GM10266 (cell line): ENCODE measurements around the gene PHF5A.

Experiments
- DNase-seq: peaks from one replicate; pipeline ENCODE4 v3.0.0; 2012; ENCODE audit errors: extremely low spot score
- TF ChIP-seq, protein P1 (sequence below): IDR thresholded peaks from 2 replicates; pipeline ENCODE4 v1.5.1; 2012; ENCODE audit warnings: mild to moderate bottlenecking, low read depth; ENCODE audit not compliant: control insufficient read depth, insufficient read depth; ENCODE audit errors: missing control alignments

Gene PHF5A

DNA sequence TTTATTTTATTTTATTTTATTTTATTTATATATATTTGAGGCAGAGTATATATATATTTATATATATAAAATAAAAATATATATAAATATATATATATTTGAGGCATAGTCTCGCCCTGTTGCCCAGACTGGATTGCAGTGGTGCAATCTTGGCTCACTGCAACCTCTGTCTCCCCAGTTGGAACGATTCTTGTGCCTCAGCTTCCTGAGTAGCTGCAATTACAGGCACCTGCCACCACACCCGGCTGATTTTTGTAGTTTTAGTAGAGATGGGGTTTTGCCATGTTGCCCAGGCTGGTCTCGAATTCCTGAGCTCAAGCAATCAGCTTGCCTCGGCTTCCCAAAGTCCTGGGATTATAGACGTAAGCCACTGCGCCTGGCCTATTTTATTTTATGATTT, 31.8 kb upstream of the PHF5A start:
- TF ChIP-seq, protein P1, sequence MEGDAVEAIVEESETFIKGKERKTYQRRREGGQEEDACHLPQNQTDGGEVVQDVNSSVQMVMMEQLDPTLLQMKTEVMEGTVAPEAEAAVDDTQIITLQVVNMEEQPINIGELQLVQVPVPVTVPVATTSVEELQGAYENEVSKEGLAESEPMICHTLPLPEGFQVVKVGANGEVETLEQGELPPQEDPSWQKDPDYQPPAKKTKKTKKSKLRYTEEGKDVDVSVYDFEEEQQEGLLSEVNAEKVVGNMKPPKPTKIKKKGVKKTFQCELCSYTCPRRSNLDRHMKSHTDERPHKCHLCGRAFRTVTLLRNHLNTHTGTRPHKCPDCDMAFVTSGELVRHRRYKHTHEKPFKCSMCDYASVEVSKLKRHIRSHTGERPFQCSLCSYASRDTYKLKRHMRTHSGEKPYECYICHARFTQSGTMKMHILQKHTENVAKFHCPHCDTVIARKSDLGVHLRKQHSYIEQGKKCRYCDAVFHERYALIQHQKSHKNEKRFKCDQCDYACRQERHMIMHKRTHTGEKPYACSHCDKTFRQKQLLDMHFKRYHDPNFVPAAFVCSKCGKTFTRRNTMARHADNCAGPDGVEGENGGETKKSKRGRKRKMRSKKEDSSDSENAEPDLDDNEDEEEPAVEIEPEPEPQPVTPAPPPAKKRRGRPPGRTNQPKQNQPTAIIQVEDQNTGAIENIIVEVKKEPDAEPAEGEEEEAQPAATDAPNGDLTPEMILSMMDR, result no peak
- DNase-seq, result no peak

DNA sequence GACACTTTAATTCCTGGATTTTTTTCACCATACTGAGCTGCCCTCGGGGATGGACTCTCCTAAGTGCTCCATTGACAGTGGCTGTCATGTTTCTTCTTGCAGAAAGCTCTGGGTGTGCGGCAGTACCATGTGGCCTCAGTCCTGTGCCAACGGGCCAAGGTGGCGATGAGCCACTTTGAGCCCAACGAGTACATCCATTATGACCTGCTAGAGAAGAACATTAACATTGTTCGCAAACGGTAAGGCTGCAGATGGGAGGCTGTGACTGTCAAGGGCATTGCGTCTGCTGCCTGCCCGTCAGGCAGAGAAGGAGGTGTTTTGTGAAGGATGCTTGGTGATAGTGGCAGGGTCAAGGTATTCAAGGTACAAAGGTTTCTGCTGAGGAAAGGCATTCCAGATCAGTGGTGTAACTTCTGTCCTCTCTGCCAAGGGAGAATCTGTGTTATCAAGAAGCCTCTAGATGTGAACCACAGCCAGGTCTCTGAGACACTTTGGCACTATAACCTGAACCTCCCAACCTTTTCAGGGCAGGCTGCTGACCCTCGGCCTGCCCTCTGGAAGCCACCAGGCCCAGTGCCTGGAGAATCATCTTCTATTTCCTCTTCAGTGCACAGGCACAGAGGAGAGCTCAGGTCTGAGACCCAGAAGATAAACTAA, 31.3 kb upstream of the PHF5A start:
- TF ChIP-seq, protein P1, result no peak
- DNase-seq, result no peak

DNA sequence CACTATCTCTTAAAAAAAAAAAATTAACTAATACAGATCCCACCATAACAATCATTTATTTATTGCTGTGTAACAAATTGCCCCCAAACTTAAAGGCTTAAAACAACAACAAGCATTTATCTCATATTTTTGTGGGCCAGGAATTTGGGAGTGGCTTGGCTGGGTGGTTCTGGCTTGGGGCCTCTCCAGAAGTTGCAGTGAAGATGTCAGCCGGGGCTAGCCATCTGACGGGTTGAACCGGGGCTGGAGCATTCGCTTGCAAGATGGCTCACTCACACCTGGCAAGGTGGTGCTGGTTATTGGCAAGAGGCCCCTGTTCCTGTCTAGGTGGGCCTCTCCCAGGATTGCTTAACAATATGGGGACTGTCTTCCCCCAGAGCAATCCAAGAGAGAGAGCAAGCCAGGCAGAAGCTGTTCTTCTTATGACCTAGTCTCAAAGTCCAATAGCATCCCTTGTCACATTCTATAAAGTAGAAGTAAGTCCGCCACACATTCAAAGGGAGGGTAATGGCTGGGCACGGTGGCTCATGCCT, 29.9 kb upstream of the PHF5A start:
- TF ChIP-seq, protein P1, result no peak
- DNase-seq, result no peak

DNA sequence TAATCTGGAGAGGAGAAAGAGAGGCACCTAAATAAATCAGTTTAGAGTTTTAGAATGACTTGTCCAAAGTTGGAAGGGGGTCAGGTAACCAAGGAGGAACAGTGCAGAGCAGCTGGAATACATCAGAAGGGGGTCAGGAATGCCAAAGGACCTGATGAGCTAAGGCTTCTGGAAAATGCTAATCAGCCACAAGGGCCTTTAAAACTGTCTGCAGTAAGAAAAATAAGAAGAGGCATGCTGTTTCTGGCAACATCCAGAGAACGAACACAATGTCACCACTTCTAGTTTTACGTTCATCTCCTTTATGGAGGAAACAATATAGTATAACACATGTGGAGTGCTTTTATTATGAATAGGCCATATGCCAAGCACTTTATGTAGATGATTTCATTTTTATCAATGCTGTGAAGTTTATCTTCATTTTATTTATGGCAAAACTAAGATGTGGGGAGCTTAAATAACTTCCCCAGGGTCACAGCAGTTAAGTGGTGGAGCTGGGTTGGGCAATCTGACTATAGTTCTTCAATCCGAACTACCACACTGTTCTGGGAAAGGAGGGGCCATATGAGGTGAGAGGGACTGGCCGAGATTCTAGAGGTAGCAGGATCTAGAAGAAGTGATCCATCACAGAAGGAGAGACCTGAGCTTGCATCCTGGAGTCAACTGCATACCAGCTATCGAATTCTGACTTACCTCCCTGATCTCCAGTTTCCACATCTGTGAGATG, 23.0 kb upstream of the PHF5A start:
- TF ChIP-seq, protein P1, result no peak
- no peak for DNase-seq

DNA sequence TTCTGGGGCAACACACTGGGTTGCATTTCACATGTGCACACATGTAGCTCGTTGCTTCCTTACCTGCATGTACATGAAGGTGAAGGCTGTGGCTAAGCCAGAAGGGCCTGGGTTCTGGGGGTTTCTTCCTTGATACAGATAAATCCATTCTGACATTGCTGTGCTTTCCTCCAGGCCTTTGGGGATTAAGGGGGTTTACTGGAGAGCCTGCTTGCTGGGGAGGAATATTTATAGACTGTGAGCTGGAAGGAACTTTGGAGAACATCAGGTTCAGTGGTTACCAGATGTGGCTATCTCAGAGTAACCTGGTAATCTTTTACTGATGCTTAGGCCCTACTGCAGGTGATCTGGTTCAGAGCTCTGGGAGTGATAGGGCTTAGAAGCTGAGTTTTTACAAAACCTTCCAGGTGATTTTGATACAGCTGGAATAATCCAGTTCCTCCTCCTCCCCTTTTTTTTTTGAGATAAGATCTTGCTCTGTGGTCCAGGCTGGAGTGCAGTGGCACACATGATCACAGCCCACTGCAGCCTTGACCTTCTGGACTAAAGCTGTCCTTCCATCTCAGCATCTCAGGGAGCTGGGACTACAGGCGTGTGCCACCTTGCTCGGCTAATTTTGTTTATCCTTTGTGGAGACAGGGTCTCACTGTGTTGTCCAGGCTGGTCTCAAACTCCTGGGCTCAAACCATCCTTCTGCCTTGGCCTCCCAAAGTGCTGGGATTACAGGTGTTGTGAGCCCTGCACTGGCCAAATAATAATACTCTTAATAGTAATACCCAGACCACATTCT, 20.3 kb upstream of the PHF5A start:
- DNase-seq, result no peak
- TF ChIP-seq, protein P1, result no peak

DNA sequence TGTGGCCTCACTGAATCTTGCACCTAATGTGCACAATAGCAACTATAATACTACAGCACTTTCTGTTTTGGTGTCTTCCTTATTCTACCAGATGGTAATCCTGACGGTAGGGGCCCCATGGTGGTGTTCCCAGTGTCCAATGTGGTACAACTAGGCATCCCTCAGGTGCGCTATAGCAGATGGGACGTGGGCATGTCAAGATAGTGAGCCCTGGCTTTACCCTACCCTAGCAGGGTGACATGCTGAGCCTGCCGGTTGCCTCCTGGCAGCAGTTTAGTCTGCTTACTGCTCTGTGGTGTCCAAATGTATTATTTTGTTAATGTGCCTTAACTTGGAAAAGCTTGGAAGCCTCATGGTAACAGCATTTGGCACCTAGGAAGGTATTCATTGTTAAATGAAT, 19.6 kb upstream of the PHF5A start:
- no peak for DNase-seq
- TF ChIP-seq, protein P1, result no peak
